ENCODE results near the gene KCNK5. TPM values are rescaled to one million over a fixed set of nuclear protein-coding genes. Genes with fewer than 3 reads are reported as not detected.

The KCNK5 gene, protein sequence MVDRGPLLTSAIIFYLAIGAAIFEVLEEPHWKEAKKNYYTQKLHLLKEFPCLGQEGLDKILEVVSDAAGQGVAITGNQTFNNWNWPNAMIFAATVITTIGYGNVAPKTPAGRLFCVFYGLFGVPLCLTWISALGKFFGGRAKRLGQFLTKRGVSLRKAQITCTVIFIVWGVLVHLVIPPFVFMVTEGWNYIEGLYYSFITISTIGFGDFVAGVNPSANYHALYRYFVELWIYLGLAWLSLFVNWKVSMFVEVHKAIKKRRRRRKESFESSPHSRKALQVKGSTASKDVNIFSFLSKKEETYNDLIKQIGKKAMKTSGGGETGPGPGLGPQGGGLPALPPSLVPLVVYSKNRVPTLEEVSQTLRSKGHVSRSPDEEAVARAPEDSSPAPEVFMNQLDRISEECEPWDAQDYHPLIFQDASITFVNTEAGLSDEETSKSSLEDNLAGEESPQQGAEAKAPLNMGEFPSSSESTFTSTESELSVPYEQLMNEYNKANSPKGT
- not detected in 2 replicates for total RNA-seq (2014; rRNA removed; shearing (Covaris generic); ENCODE audit: low replicate concordance)

GRCh38 chr6:39228992-39229767 is at the start of gene KCNK5:
Gene KCNK5 (minus strand): TSS chr6:39229475. CDS start chr6:39229111, 364 bp downstream.
- Histone ChIP-seq H3K36me3 (ENCODE audit: insufficient read depth, low read length) (no peaks in the 10 kb centered on the region), H3K9ac (ENCODE audit: low read length) (no peak within 1 kb of the TSS), H3K27ac (ENCODE audit: low read length) (no peak within 1 kb of the TSS), H3K4me2 (ENCODE audit: low read depth, low read length, poor library complexity, severe bottlenecking) (no peak within 1 kb of the TSS), H3K79me2 (ENCODE audit: low read length) (no peaks in the 10 kb centered on the region), H3K9me3 (ENCODE audit: low read length) (no peaks in the 10 kb centered on the region), H2AFZ (ENCODE audit: low read length) (no peak within 1 kb of the TSS), H3K4me3 (ENCODE audit: low read length) (no peak within 1 kb of the TSS), H4K20me1 (ENCODE audit: insufficient read depth, low read depth, low read length) (no peaks in the 10 kb centered on the region), H3K27me3 (ENCODE audit: low read length) (no peaks in the 10 kb centered on the region), H3K9me2 (replicated peaks; ENCODE audit: insufficient read depth, low read length) (no peaks in the 10 kb centered on the region), H3K4me1 (ENCODE audit: low read length) (no peaks in the 10 kb centered on the region)
- DNase-seq: no peak

GRCh38 chr6:39276379-39276995 is 47.2 kb upstream of the KCNK5 start:
- no peak overlapping the region for H3K9ac ChIP-seq (ENCODE audit: low read length)
- no peak overlapping the region for H3K4me3 ChIP-seq (ENCODE audit: low read length)
- H3K79me2 ChIP-seq (ENCODE audit: low read length): no peaks in the 10 kb centered on the region
- no peak overlapping the region for H2AFZ ChIP-seq (ENCODE audit: low read length)
- no peaks in the 10 kb centered on the region for H4K20me1 ChIP-seq (ENCODE audit: insufficient read depth, low read depth, low read length)
- no peaks in the 10 kb centered on the region for H3K9me3 ChIP-seq (ENCODE audit: low read length)
- no peak overlapping the region for H3K27ac ChIP-seq (ENCODE audit: low read length)
- no peaks in the 10 kb centered on the region for H3K9me2 ChIP-seq (replicated peaks; ENCODE audit: insufficient read depth, low read length)
- no peak overlapping the region for H3K4me2 ChIP-seq (ENCODE audit: low read depth, low read length, poor library complexity, severe bottlenecking)
- no peaks in the 10 kb centered on the region for H3K27me3 ChIP-seq (ENCODE audit: low read length)
- no peaks in the 10 kb centered on the region for H3K36me3 ChIP-seq (ENCODE audit: insufficient read depth, low read length)
- peaks cover 5% of the 10 kb centered on the region for H3K4me1 ChIP-seq (ENCODE audit: low read length)
- no peak for DNase-seq

- H3K79me2 ChIP-seq (ENCODE audit: low read length): no peaks in the 10 kb centered on the region
- no peaks in the 10 kb centered on the region for H3K36me3 ChIP-seq (ENCODE audit: insufficient read depth, low read length)
- no peaks in the 10 kb centered on the region for H3K9me3 ChIP-seq (ENCODE audit: low read length)
- DNase-seq: no peak
- H3K4me2 ChIP-seq (ENCODE audit: low read depth, low read length, poor library complexity, severe bottlenecking): no peak overlapping the region
- no peak overlapping the region for H3K9ac ChIP-seq (ENCODE audit: low read length)
- no peaks in the 10 kb centered on the region for H3K27me3 ChIP-seq (ENCODE audit: low read length)
- no peak overlapping the region for H2AFZ ChIP-seq (ENCODE audit: low read length)
- H3K4me1 ChIP-seq (ENCODE audit: low read length): peaks cover 5% of the 10 kb centered on the region
- H3K4me3 ChIP-seq (ENCODE audit: low read length): no peak overlapping the region
- H3K27ac ChIP-seq (ENCODE audit: low read length): no peak overlapping the region
- no peaks in the 10 kb centered on the region for H3K9me2 ChIP-seq (replicated peaks; ENCODE audit: insufficient read depth, low read length)
- H4K20me1 ChIP-seq (ENCODE audit: insufficient read depth, low read depth, low read length): no peaks in the 10 kb centered on the region
Measured at GRCh38 chr6:39274903-39275302, 45.6 kb upstream of the KCNK5 start.

DNA sequence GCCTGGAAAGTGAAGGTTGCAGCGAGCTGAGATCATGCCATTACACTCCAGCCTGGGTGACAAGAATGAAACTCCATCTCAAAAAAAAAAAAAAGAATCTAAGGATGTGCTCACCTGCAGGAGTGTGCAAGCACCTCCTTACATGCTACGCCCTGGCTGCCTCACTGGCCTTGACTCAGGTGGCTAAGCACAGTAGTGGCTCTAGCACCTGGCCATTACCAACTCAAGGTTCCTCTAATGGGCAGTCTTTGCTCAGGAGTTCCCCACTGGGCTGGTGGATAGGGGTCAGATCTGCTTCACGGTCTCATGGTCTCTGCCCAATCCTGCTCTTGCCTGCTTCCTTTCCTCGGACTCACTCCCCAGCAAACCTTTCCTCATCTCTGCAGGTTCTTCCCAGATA is 45.2 kb upstream of the KCNK5 start:
- Histone ChIP-seq H3K9me2 (replicated peaks; ENCODE audit: insufficient read depth, low read length) (no peaks in the 10 kb centered on the region), H3K4me3 (ENCODE audit: low read length) (no peak overlapping the region), H4K20me1 (ENCODE audit: insufficient read depth, low read depth, low read length) (no peaks in the 10 kb centered on the region), H3K4me1 (ENCODE audit: low read length) (peaks cover 5% of the 10 kb centered on the region), H3K27ac (ENCODE audit: low read length) (no peak overlapping the region), H3K27me3 (ENCODE audit: low read length) (no peaks in the 10 kb centered on the region), H3K4me2 (ENCODE audit: low read depth, low read length, poor library complexity, severe bottlenecking) (no peak overlapping the region), H3K36me3 (ENCODE audit: insufficient read depth, low read length) (no peaks in the 10 kb centered on the region), H3K79me2 (ENCODE audit: low read length) (no peaks in the 10 kb centered on the region), H3K9ac (ENCODE audit: low read length) (no peak overlapping the region), H3K9me3 (ENCODE audit: low read length) (no peaks in the 10 kb centered on the region), H2AFZ (ENCODE audit: low read length) (no peak overlapping the region)
- DNase-seq: no peak

GRCh38 chr6:39273406-39273821 is 44.1 kb upstream of the KCNK5 start:
- no peak overlapping the region for H3K9ac ChIP-seq (ENCODE audit: low read length)
- H3K27me3 ChIP-seq (ENCODE audit: low read length): no peaks in the 10 kb centered on the region
- H3K36me3 ChIP-seq (ENCODE audit: insufficient read depth, low read length): no peaks in the 10 kb centered on the region
- H4K20me1 ChIP-seq (ENCODE audit: insufficient read depth, low read depth, low read length): no peaks in the 10 kb centered on the region
- peaks cover 5% of the 10 kb centered on the region for H3K4me1 ChIP-seq (ENCODE audit: low read length)
- H3K79me2 ChIP-seq (ENCODE audit: low read length): no peaks in the 10 kb centered on the region
- H3K9me3 ChIP-seq (ENCODE audit: low read length): no peaks in the 10 kb centered on the region
- no peaks in the 10 kb centered on the region for H3K9me2 ChIP-seq (replicated peaks; ENCODE audit: insufficient read depth, low read length)
- H2AFZ ChIP-seq (ENCODE audit: low read length): no peak overlapping the region
- H3K27ac ChIP-seq (ENCODE audit: low read length): no peak overlapping the region
- no peak overlapping the region for H3K4me3 ChIP-seq (ENCODE audit: low read length)
- no peak overlapping the region for H3K4me2 ChIP-seq (ENCODE audit: low read depth, low read length, poor library complexity, severe bottlenecking)
- no peak for DNase-seq

GRCh38 chr6:39269961-39270360 is 40.7 kb upstream of the KCNK5 start:
- Histone ChIP-seq H3K4me3 (ENCODE audit: low read length) (no peak overlapping the region), H3K27me3 (ENCODE audit: low read length) (no peaks in the 10 kb centered on the region), H3K27ac (ENCODE audit: low read length) (no peak overlapping the region), H3K9me2 (replicated peaks; ENCODE audit: insufficient read depth, low read length) (no peaks in the 10 kb centered on the region), H4K20me1 (ENCODE audit: insufficient read depth, low read depth, low read length) (no peaks in the 10 kb centered on the region), H3K4me2 (ENCODE audit: low read depth, low read length, poor library complexity, severe bottlenecking) (no peak overlapping the region), H3K79me2 (ENCODE audit: low read length) (no peaks in the 10 kb centered on the region), H2AFZ (ENCODE audit: low read length) (no peak overlapping the region), H3K9ac (ENCODE audit: low read length) (no peak overlapping the region), H3K4me1 (ENCODE audit: low read length) (peaks cover 5% of the 10 kb centered on the region), H3K9me3 (ENCODE audit: low read length) (no peaks in the 10 kb centered on the region), H3K36me3 (ENCODE audit: insufficient read depth, low read length) (no peaks in the 10 kb centered on the region)
- DNase-seq: no peak

GRCh38 chr6:39268721-39269120 is 39.4 kb upstream of the KCNK5 start:
- no peak overlapping the region for H3K9ac ChIP-seq (ENCODE audit: low read length)
- H2AFZ ChIP-seq (ENCODE audit: low read length): no peak overlapping the region
- no peaks in the 10 kb centered on the region for H3K9me3 ChIP-seq (ENCODE audit: low read length)
- H4K20me1 ChIP-seq (ENCODE audit: insufficient read depth, low read depth, low read length): no peaks in the 10 kb centered on the region
- H3K36me3 ChIP-seq (ENCODE audit: insufficient read depth, low read length): no peaks in the 10 kb centered on the region
- H3K27ac ChIP-seq (ENCODE audit: low read length): no peak overlapping the region
- DNase-seq: no peak
- H3K9me2 ChIP-seq (replicated peaks; ENCODE audit: insufficient read depth, low read length): no peaks in the 10 kb centered on the region
- H3K4me2 ChIP-seq (ENCODE audit: low read depth, low read length, poor library complexity, severe bottlenecking): no peak overlapping the region
- H3K4me1 ChIP-seq (ENCODE audit: low read length): peaks cover 5% of the 10 kb centered on the region
- H3K27me3 ChIP-seq (ENCODE audit: low read length): no peaks in the 10 kb centered on the region
- no peaks in the 10 kb centered on the region for H3K79me2 ChIP-seq (ENCODE audit: low read length)
- H3K4me3 ChIP-seq (ENCODE audit: low read length): no peak overlapping the region

- no peaks in the 10 kb centered on the region for H3K36me3 ChIP-seq (ENCODE audit: insufficient read depth, low read length)
- no peak overlapping the region for H3K4me3 ChIP-seq (ENCODE audit: low read length)
- H3K9ac ChIP-seq (ENCODE audit: low read length): no peak overlapping the region
- no peaks in the 10 kb centered on the region for H4K20me1 ChIP-seq (ENCODE audit: insufficient read depth, low read depth, low read length)
- H2AFZ ChIP-seq (ENCODE audit: low read length): no peak overlapping the region
- no peaks in the 10 kb centered on the region for H3K79me2 ChIP-seq (ENCODE audit: low read length)
- no peaks in the 10 kb centered on the region for H3K9me2 ChIP-seq (replicated peaks; ENCODE audit: insufficient read depth, low read length)
- no peaks in the 10 kb centered on the region for H3K27me3 ChIP-seq (ENCODE audit: low read length)
- no peaks in the 10 kb centered on the region for H3K9me3 ChIP-seq (ENCODE audit: low read length)
- DNase-seq: no peak
- peaks cover 2% of the 10 kb centered on the region for H3K4me1 ChIP-seq (ENCODE audit: low read length)
- H3K4me2 ChIP-seq (ENCODE audit: low read depth, low read length, poor library complexity, severe bottlenecking): no peak overlapping the region
- no peak overlapping the region for H3K27ac ChIP-seq (ENCODE audit: low read length)
Measured at GRCh38 chr6:39268171-39268570, 38.9 kb upstream of the KCNK5 start.
